H9 (cell line): ENCODE results near the gene BCORL1. TPM values are rescaled to one million over a fixed set of nuclear protein-coding genes. Genes with fewer than 3 reads are reported as not detected.

ENCODE experiments used
- DNase-seq: peaks from one replicate; pipeline ENCODE4 v3.0.0-alpha.2; 2017
- H2AFZ ChIP-seq: one replicate; pipeline ENCODE4 v1.6.1; 2013; ENCODE audit warnings: mild to moderate bottlenecking, low read length, control low read depth, moderate library complexity
- H2AK5ac ChIP-seq: 2 replicates; pipeline ENCODE4 v1.6.1; 2013; ENCODE audit warnings: low read length, control low read depth, mixed read lengths; ENCODE audit not compliant: insufficient read length
- H2BK120ac ChIP-seq: one replicate; pipeline ENCODE4 v1.6.1; 2013; ENCODE audit warnings: low read depth, mild to moderate bottlenecking, low read length, control low read depth, inconsistent platforms; ENCODE audit not compliant: poor library complexity, severe bottlenecking
- H2BK12ac ChIP-seq: 2 replicates; pipeline ENCODE4 v1.6.1; 2013; ENCODE audit warnings: low read length, control low read depth, mixed read lengths, low read depth; ENCODE audit not compliant: insufficient read length
- H2BK15ac ChIP-seq: 2 replicates; pipeline ENCODE4 v1.6.1; 2013; ENCODE audit warnings: low read depth, low read length, control low read depth
- H2BK20ac ChIP-seq: one replicate; pipeline ENCODE4 v1.6.1; 2013; ENCODE audit warnings: low read depth, mild to moderate bottlenecking, low read length, control low read depth, inconsistent platforms; ENCODE audit not compliant: poor library complexity, severe bottlenecking
- H2BK5ac ChIP-seq: 2 replicates; pipeline ENCODE4 v1.6.1; 2013; ENCODE audit warnings: low read length, control low read depth, mixed read lengths; ENCODE audit not compliant: insufficient read length
- H3K14ac ChIP-seq: 2 replicates; pipeline ENCODE4 v1.6.1; 2013; ENCODE audit warnings: low read length, control low read depth; ENCODE audit not compliant: insufficient read depth
- H3K18ac ChIP-seq: 2 replicates; pipeline ENCODE4 v1.6.1; 2013; ENCODE audit warnings: low read depth, mild to moderate bottlenecking, mixed read lengths, low read length, control low read depth; ENCODE audit not compliant: insufficient read length
- H3K23ac ChIP-seq: 2 replicates; pipeline ENCODE4 v1.6.1; 2013; ENCODE audit warnings: low read length, control low read depth, mixed read lengths, low read depth; ENCODE audit not compliant: insufficient read length
- H3K23me2 ChIP-seq: 2 replicates; pipeline ENCODE4 v1.6.1; 2013; ENCODE audit warnings: low read depth, mild to moderate bottlenecking, mixed read lengths, low read length, control low read depth; ENCODE audit not compliant: insufficient read length, poor library complexity, severe bottlenecking
- H3K27ac ChIP-seq: 2 replicates; pipeline ENCODE4 v1.5.1; 2013; ENCODE audit warnings: low read length, control low read depth, mixed read lengths, low read depth; ENCODE audit not compliant: insufficient read length
- H3K27me3 ChIP-seq: 2 replicates; pipeline ENCODE4 v1.6.1; 2013; ENCODE audit warnings: low read length, control low read depth, inconsistent platforms; ENCODE audit not compliant: insufficient read depth
- H3K4ac ChIP-seq: 2 replicates; pipeline ENCODE4 v1.6.1; 2013; ENCODE audit warnings: low read depth, mild to moderate bottlenecking, control low read depth, inconsistent platforms, low read length, moderate library complexity
- H3K4me1 ChIP-seq: 2 replicates; pipeline ENCODE4 v1.6.1; 2013; ENCODE audit warnings: low read length, control low read depth, inconsistent platforms; ENCODE audit not compliant: insufficient read depth
- H3K4me2 ChIP-seq: 2 replicates; pipeline ENCODE4 v1.6.1; 2013; ENCODE audit warnings: low read length, control low read depth, mixed read lengths; ENCODE audit not compliant: insufficient read length, insufficient read depth
- H3K56ac ChIP-seq: 2 replicates; pipeline ENCODE4 v1.6.1; 2013; ENCODE audit warnings: low read depth, mild to moderate bottlenecking, mixed read lengths, low read length, control low read depth; ENCODE audit not compliant: insufficient read length
- H3K79me1 ChIP-seq: 2 replicates; pipeline ENCODE4 v1.6.1; 2013; ENCODE audit warnings: low read depth, mild to moderate bottlenecking, moderate library complexity, low read length, control low read depth, inconsistent platforms; ENCODE audit not compliant: insufficient read depth, poor library complexity, severe bottlenecking
- H3K79me2 ChIP-seq: 2 replicates; pipeline ENCODE4 v1.6.1; 2013; ENCODE audit warnings: low read length, control low read depth, inconsistent platforms; ENCODE audit not compliant: insufficient read depth
- H3K9ac ChIP-seq: 2 replicates; pipeline ENCODE4 v1.6.1; 2013; ENCODE audit warnings: low read length, control low read depth, mixed read lengths; ENCODE audit not compliant: insufficient read length; ENCODE audit errors: extremely low read depth
- H3K9me3 ChIP-seq: one replicate; pipeline ENCODE4 v1.6.1; 2013; ENCODE audit warnings: low read depth, low read length, inconsistent platforms; ENCODE audit not compliant: control insufficient read depth
- H3T11ph ChIP-seq: one replicate; pipeline ENCODE4 v1.6.1; 2013; ENCODE audit warnings: mild to moderate bottlenecking, low read length, control low read depth, inconsistent platforms
- H4K20me1 ChIP-seq: one replicate; pipeline ENCODE4 v1.6.1; 2013; ENCODE audit not compliant: control insufficient read depth, insufficient read length, insufficient read depth
- H4K5ac ChIP-seq: 2 replicates; pipeline ENCODE4 v1.6.1; 2013; ENCODE audit warnings: low read depth, mild to moderate bottlenecking, mixed read lengths, low read length, control low read depth; ENCODE audit not compliant: insufficient read length
- H4K8ac ChIP-seq: replicated peaks from 2 replicates; pipeline ENCODE4 v1.6.1; 2013; ENCODE audit warnings: low read length, control low read depth, mixed read lengths, low read depth; ENCODE audit not compliant: insufficient read length
- H4K91ac ChIP-seq: 2 replicates; pipeline ENCODE4 v1.6.1; 2013; ENCODE audit warnings: low read depth, mild to moderate bottlenecking, moderate library complexity, mixed read lengths, low read length, control low read depth; ENCODE audit not compliant: insufficient read length
- H3K27ac Mint-ChIP-seq, 3 experiments: 2 replicates in 2 of 3; 3 replicates in 1 of 3; pipeline ENCODE4 v1.8.0; 2020 to 2021; ENCODE audit warnings: mixed read lengths in 3 of 3, mild to moderate bottlenecking in 1 of 3, moderate library complexity in 1 of 3
- H3K27me3 Mint-ChIP-seq: 2 replicates; pipeline ENCODE4 v1.8.0; 2021; ENCODE audit warnings: low read depth, mild to moderate bottlenecking, moderate library complexity, mixed read lengths
- H3K36me3 Mint-ChIP-seq, 3 experiments: 2 replicates in 2 of 3; 3 replicates in 1 of 3; pipeline ENCODE4 v1.8.0; 2020 to 2021; ENCODE audit warnings: low read depth in 3 of 3, mixed read lengths in 3 of 3; ENCODE audit not compliant: insufficient read depth in 1 of 3
- H3K4me1 Mint-ChIP-seq, 2 experiments: 2 replicates each; pipeline ENCODE4 v1.8.0; 2020; ENCODE audit warnings: mixed read lengths in 2 of 2
- H3K4me3 Mint-ChIP-seq, 2 experiments: 2 replicates in 1 of 2; 3 replicates in 1 of 2; pipeline ENCODE4 v1.8.0; 2020 to 2021; ENCODE audit warnings: mild to moderate bottlenecking in 2 of 2, mixed read lengths in 2 of 2, moderate library complexity in 1 of 2
- H3K9me3 Mint-ChIP-seq, 2 experiments: 2 replicates in 1 of 2; 3 replicates in 1 of 2; pipeline ENCODE4 v1.8.0; 2020; ENCODE audit warnings: mild to moderate bottlenecking in 2 of 2, mixed read lengths in 2 of 2, moderate library complexity in 1 of 2
- WGBS: extraction: QIAGEN DNeasy Blood & Tissue Kit; methylation state at CpG from one replicate; pipeline ENCODE4 v1.1.7; 2013; ENCODE audit warnings: missing lambda C conversion rate, low lambda C conversion rate, mixed read lengths; ENCODE audit not compliant: insufficient read length; ENCODE audit errors: extremely low coverage; 5-methylcytosine and 5-hydroxymethylcytosine counted together
- total RNA-seq: library from RNA; stranded (reverse); gene quantifications from 2 replicates; pipeline ENCODE4 v1.2.1, GENCODE V29; 2021
- TF ChIP-seq, protein P1 (sequence below): fragments of 200-600 bp; sonication (generic); conservative IDR thresholded peaks from 3 replicates; pipeline ENCODE4 v1.8.0; 2021; ENCODE audit warnings: antibody characterized with exemption, mild to moderate bottlenecking

Gene BCORL1
- total RNA-seq, 1 experiment from 2014 or later, result 6.1 TPM

DNA sequence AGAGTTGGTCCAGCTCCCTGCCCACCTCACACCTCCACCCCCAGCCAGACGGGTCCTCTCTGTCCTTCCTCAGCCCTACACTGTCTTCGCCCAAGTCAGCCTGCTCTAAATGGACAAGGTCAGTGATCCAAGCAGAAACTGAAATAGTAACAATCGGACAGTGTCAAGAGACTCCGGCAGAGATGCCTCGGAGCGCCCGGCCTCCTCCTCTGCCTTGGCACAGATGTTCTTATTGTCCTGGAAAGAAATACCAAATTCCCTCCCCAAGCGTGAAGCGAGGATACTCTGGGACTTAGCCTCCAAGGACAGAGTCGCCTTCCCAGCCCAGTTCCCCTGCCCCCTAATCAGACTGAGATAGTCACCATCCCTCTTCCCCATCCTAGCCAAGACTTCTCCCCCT, 48.0 kb upstream of the BCORL1 start:
- TF ChIP-seq, protein P1, sequence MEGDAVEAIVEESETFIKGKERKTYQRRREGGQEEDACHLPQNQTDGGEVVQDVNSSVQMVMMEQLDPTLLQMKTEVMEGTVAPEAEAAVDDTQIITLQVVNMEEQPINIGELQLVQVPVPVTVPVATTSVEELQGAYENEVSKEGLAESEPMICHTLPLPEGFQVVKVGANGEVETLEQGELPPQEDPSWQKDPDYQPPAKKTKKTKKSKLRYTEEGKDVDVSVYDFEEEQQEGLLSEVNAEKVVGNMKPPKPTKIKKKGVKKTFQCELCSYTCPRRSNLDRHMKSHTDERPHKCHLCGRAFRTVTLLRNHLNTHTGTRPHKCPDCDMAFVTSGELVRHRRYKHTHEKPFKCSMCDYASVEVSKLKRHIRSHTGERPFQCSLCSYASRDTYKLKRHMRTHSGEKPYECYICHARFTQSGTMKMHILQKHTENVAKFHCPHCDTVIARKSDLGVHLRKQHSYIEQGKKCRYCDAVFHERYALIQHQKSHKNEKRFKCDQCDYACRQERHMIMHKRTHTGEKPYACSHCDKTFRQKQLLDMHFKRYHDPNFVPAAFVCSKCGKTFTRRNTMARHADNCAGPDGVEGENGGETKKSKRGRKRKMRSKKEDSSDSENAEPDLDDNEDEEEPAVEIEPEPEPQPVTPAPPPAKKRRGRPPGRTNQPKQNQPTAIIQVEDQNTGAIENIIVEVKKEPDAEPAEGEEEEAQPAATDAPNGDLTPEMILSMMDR, result no peak
- Histone ChIP-seq H2BK20ac (no peak overlapping the region), H3K14ac (no peak overlapping the region), H3K79me2 (no peaks in the 10 kb centered on the region), H2AK5ac (no peak overlapping the region), H3K18ac (no peak overlapping the region), H4K5ac (no peak overlapping the region), H3K23me2 (peaks cover 3% of the 10 kb centered on the region), H3K27ac (no peak overlapping the region), H4K20me1 (no peaks in the 10 kb centered on the region), H3K79me1 (no peaks in the 10 kb centered on the region), H3K9ac (no peak overlapping the region), H2BK5ac (no peak overlapping the region), H3K4me1 (peaks cover 2% of the 10 kb centered on the region; the same call in 1 of the 2 replicates), H3K4ac (no peak overlapping the region), H2BK15ac (no peak overlapping the region), H3T11ph (no peak overlapping the region), H3K27me3 (peaks cover 48% of the 10 kb centered on the region), H3K4me2 (peak overlapping the region; percentile 47), H3K9me3 (peaks cover 14% of the 10 kb centered on the region), H4K91ac (no peak overlapping the region), H2BK12ac (no peak overlapping the region), H3K56ac (no peak overlapping the region), H3K23ac (no peak overlapping the region), H2BK120ac (no peak overlapping the region), H4K8ac (no peak overlapping the region), H2AFZ (no peak overlapping the region)
- H3K9me3 Mint-ChIP-seq, result peaks cover 0 to 75% of the 10 kb centered on the region in 2 experiments; a peak in 2 of 5 replicates
- peak overlapping the region in 1 of 2 experiments; percentile 73; a peak in 3 of 5 replicates for H3K4me3 Mint-ChIP-seq
- H3K36me3 Mint-ChIP-seq, result peaks cover 1 to 9% (median 4%) of the 10 kb centered on the region in 3 experiments; a peak in 4 of 7 replicates
- no peak for DNase-seq
- H3K27me3 Mint-ChIP-seq, result peaks cover 68% of the 10 kb centered on the region
- peaks cover 13 to 33% of the 10 kb centered on the region in 2 experiments for H3K4me1 Mint-ChIP-seq
- WGBS, result no CpG with 5 or more reads among the region's 10 CpGs
- H3K27ac Mint-ChIP-seq, result no peak overlapping the region
